Peyer's patch (tissue), 4 donors: Measurements from ENCODE around the gene SMCO2.

Experiments
- POLR2A ChIP-seq, 2 donors: fragments of 450-650 bp; IDR thresholded peaks; one replicate each; pipeline ENCODE4 v1.5.1; 2017; ENCODE audit warnings: antibody characterized with exemption in 2 of 2, mild to moderate bottlenecking in 2 of 2, moderate library complexity in 2 of 2
- TF ChIP-seq, protein P1 (sequence below), 6 experiments: fragments of 450-650 bp in 4 of 6; fragments of 200-600 bp in 2 of 6; sonication (generic) in 1 of 6; IDR thresholded peaks; one replicate each; pipeline ENCODE4 v1.5.1; 2017 to 2019; ENCODE audit warnings: antibody characterized with exemption in 6 of 6, mild to moderate bottlenecking in 3 of 6, moderate library complexity in 1 of 6

DNA sequence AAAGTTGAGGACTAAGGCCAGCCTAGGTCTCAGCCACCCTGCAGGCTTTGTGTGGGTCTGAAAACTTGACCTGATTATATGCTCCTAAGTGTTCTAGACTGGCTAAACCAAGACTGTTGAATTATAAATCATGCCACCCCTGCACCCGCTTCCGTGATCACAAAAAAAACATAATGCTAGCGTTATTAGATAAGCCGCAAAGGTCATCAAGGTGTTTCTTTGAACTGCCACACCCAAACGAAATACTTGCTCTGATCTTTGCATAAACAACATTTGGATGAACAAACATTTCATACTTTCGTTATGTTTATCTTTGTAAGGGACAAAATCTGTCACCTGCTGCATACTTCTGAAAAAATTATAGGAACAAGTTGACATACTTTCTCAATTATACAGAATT, 2.5 kb downstream of the SMCO2 start:
- TF ChIP-seq, protein P1, sequence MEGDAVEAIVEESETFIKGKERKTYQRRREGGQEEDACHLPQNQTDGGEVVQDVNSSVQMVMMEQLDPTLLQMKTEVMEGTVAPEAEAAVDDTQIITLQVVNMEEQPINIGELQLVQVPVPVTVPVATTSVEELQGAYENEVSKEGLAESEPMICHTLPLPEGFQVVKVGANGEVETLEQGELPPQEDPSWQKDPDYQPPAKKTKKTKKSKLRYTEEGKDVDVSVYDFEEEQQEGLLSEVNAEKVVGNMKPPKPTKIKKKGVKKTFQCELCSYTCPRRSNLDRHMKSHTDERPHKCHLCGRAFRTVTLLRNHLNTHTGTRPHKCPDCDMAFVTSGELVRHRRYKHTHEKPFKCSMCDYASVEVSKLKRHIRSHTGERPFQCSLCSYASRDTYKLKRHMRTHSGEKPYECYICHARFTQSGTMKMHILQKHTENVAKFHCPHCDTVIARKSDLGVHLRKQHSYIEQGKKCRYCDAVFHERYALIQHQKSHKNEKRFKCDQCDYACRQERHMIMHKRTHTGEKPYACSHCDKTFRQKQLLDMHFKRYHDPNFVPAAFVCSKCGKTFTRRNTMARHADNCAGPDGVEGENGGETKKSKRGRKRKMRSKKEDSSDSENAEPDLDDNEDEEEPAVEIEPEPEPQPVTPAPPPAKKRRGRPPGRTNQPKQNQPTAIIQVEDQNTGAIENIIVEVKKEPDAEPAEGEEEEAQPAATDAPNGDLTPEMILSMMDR (IDR thresholded peaks at IDR 0.05) = no peak
- TF ChIP-seq POLR2A (IDR thresholded peaks at IDR 0.05) = no peak
